ENCODE data around the gene RANBP9. TPM values are rescaled to one million over a fixed set of nuclear protein-coding genes. Genes with fewer than 3 reads are reported as not detected.

RANBP9 gene
- total and polyA plus RNA-seq, 4 donors, result 16.6 to 50.4 (median 25.5) TPM

DNA sequence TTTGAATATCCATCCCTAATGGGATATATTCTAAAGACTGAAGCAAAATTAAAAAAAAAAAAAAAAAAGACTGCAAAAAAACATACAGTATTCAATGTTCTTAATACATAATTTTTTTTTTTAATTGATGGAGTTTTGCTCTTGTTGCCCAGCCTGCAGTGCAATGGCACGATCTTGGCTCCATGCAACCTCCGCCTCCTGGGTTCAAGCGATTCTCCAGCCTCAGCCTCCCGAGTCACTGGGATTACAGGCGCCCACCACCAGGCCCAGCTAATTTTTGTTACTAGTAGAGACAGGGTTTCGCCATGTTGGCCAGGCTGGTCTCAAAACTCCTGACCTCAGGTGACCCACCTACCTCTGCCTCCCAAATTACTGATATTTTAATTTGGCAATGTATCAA is 29.3 kb downstream of the RANBP9 start:
- Histone ChIP-seq H3K36me3 (ENCODE audit: control insufficient read depth in 4 of 4, insufficient read depth in 4 of 4, low read length in 4 of 4) (peaks cover 0 to 2% (median 0%) of the 10 kb centered on the region in 4 donors), H3K4me3 (no peak overlapping the region), H3K4me1 (ENCODE audit: control insufficient read depth in 5 of 5, insufficient read depth in 5 of 5, low read length in 5 of 5) (peaks cover 0 to 12% (median 0%) of the 10 kb centered on the region in 5 donors), H3K9ac (ENCODE audit: insufficient read depth in 1 of 2, low read length in 2 of 2) (no peak overlapping the region), H3K27ac (ENCODE audit: low read depth in 1 of 2, low read length in 1 of 2) (no peak overlapping the region), H3K27me3 (ENCODE audit: control insufficient read depth in 3 of 3, insufficient read depth in 3 of 3, low read length in 2 of 3) (no peaks in the 10 kb centered on the region), H3K9me3 (ENCODE audit: control insufficient read depth in 4 of 4, insufficient read depth in 3 of 4, low read length in 3 of 4) (peaks cover 0 to 3% (median 0%) of the 10 kb centered on the region in 4 donors)
- DNase-seq (no peak), ATAC-seq (ENCODE audit: insufficient read depth, low FRiP score) (no peak)
- 98% methylated on average over 6 of the region's 6 CpGs for WGBS, 2 donors
- TF ChIP-seq, protein P1, sequence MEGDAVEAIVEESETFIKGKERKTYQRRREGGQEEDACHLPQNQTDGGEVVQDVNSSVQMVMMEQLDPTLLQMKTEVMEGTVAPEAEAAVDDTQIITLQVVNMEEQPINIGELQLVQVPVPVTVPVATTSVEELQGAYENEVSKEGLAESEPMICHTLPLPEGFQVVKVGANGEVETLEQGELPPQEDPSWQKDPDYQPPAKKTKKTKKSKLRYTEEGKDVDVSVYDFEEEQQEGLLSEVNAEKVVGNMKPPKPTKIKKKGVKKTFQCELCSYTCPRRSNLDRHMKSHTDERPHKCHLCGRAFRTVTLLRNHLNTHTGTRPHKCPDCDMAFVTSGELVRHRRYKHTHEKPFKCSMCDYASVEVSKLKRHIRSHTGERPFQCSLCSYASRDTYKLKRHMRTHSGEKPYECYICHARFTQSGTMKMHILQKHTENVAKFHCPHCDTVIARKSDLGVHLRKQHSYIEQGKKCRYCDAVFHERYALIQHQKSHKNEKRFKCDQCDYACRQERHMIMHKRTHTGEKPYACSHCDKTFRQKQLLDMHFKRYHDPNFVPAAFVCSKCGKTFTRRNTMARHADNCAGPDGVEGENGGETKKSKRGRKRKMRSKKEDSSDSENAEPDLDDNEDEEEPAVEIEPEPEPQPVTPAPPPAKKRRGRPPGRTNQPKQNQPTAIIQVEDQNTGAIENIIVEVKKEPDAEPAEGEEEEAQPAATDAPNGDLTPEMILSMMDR (IDR thresholded peaks at IDR 0.05; ENCODE audit: control extremely low read depth, extremely low read depth), result no peak

DNA sequence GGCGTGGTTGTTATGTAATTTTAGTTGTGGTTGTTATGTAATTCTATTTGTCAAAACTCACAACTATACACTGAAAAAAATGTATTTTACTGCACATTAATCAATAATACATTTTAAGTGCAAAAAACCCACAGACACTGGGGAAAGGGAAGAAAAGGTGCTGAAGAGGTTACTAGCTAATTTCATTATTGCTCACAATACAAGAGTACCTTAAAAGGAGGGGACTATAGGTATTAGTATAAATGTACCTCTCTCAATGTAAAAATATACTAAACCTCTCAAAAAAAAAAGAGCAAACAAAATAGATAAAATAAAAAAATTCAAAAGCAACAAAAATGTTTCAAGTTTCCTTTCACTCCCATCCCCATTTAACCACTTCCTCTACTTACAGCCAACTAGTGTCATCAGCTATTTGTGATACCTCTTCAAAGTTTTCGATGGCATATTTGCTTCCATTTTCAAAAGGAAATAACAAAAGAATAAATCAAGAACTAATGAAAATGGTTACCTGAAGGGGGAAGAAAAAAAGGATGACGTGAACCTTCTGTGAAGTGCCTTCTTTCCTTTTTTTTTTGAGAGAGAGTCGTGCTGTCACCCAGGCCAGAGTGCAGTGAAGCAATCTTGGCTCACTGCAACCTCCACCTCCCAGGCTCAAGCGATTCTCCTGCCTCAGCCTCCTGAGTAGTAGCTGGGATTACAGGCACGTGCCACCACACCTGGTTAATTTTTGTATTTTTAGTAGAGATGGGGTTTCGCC is 30.2 kb downstream of the RANBP9 start:
- Histone ChIP-seq H3K36me3 (ENCODE audit: control insufficient read depth in 4 of 4, insufficient read depth in 4 of 4, low read length in 4 of 4) (no peaks in the 10 kb centered on the region), H3K9ac (ENCODE audit: insufficient read depth in 1 of 2, low read length in 2 of 2) (no peak overlapping the region), H3K4me3 (no peak overlapping the region), H3K9me3 (ENCODE audit: control insufficient read depth in 4 of 4, insufficient read depth in 3 of 4, low read length in 3 of 4) (peaks cover 0 to 9% (median 0%) of the 10 kb centered on the region in 4 donors), H3K4me1 (ENCODE audit: control insufficient read depth in 5 of 5, insufficient read depth in 5 of 5, low read length in 5 of 5) (peaks cover 0 to 12% (median 0%) of the 10 kb centered on the region in 5 donors), H3K27me3 (ENCODE audit: control insufficient read depth in 3 of 3, insufficient read depth in 3 of 3, low read length in 2 of 3) (no peaks in the 10 kb centered on the region), H3K27ac (ENCODE audit: low read depth in 1 of 2, low read length in 1 of 2) (no peak overlapping the region)
- TF ChIP-seq, protein P1 (IDR thresholded peaks at IDR 0.05; ENCODE audit: control extremely low read depth, extremely low read depth), result no peak
- DNase-seq (no peak), ATAC-seq (ENCODE audit: insufficient read depth, low FRiP score) (no peak)
- 44 to 64% methylated on average over 7 of the region's 7 CpGs for WGBS, 2 donors

DNA sequence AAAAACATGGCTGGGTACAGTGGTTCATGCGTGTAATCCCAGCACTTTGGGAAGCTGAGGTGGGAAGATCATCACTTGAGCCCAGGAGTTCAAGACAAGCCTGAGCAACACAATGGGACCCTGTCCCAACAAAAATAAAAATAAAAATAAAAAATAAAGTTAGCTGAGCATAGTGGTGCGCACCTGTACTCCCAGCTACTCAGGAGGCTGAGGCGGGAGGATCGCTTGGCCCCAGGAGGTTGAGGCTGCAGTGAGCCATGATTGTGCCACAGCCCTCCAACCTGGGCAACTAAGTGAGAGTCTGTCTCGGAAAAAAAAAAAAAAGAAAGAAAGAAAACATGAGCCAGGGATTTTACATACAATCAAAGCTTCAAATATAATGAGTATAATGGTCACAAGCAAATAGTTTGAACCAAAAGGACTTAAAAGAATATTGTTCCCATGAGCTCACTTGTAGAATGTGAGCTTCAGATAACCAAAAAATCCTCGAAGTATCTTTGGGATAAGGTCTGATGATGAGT is 31.1 kb downstream of the RANBP9 start:
- no peaks in the 10 kb centered on the region for H3K36me3 ChIP-seq (ENCODE audit: control insufficient read depth in 4 of 4, insufficient read depth in 4 of 4, low read length in 4 of 4)
- TF ChIP-seq, protein P1 (IDR thresholded peaks at IDR 0.05; ENCODE audit: control extremely low read depth, extremely low read depth), result no peak
- H3K27me3 ChIP-seq (ENCODE audit: control insufficient read depth in 3 of 3, insufficient read depth in 3 of 3, low read length in 2 of 3), result no peaks in the 10 kb centered on the region
- no peak for ATAC-seq (ENCODE audit: insufficient read depth, low FRiP score)
- peaks cover 0 to 12% (median 0%) of the 10 kb centered on the region in 5 donors for H3K4me1 ChIP-seq (ENCODE audit: control insufficient read depth in 5 of 5, insufficient read depth in 5 of 5, low read length in 5 of 5)
- no peak overlapping the region for H3K4me3 ChIP-seq
- 98 to 99% methylated on average over 6 of the region's 6 CpGs for WGBS, 2 donors
- H3K9ac ChIP-seq (ENCODE audit: insufficient read depth in 1 of 2, low read length in 2 of 2), result no peak overlapping the region
- peaks cover 0 to 9% (median 0%) of the 10 kb centered on the region in 4 donors for H3K9me3 ChIP-seq (ENCODE audit: control insufficient read depth in 4 of 4, insufficient read depth in 3 of 4, low read length in 3 of 4)
- no peak for DNase-seq
- H3K27ac ChIP-seq (ENCODE audit: low read depth in 1 of 2, low read length in 1 of 2), result no peak overlapping the region

Measured in lung (tissue), 12 donors.